Measurements from ENCODE around the gene RAD51B.

GRCh38 chr14:67889455-67889854 lies 69.9 kb downstream of the RAD51B start:
- no peak for TF ChIP-seq POLR2AphosphoS5 (IDR thresholded peaks at IDR 0.05; ENCODE audit: low read depth, low read length)
- TF ChIP-seq POLR2A (IDR thresholded peaks at IDR 0.05; ENCODE audit: low read depth, low read length) = no peak

Measured in GM12892 (cell line).